A673 (cell line): Measurements from ENCODE around the gene HK3.
"Not testable (repeated sequence)": the region's sequence is repeated elsewhere in the genome, so short reads cannot be mapped to it uniquely, and the experiment has no call there.

Experiments
- CTCF ChIP-seq: fragments of 300-800, 200-600 bp; sonication (generic); conservative IDR thresholded peaks from 2 replicates; pipeline ENCODE4 v1.5.1; 2017; ENCODE audit warnings: low read depth, mild to moderate bottlenecking, antibody characterized with exemption, low read length, moderate library complexity, mixed read lengths
- EZH2 ChIP-seq: fragments of 200-600 bp; sonication (generic); IDR thresholded peaks from 2 replicates; pipeline ENCODE4 v1.6.1; 2017; ENCODE audit warnings: borderline replicate concordance, low read depth, mild to moderate bottlenecking, mixed read lengths, antibody characterized with exemption, low read length; ENCODE audit not compliant: poor library complexity, severe bottlenecking

DNA sequence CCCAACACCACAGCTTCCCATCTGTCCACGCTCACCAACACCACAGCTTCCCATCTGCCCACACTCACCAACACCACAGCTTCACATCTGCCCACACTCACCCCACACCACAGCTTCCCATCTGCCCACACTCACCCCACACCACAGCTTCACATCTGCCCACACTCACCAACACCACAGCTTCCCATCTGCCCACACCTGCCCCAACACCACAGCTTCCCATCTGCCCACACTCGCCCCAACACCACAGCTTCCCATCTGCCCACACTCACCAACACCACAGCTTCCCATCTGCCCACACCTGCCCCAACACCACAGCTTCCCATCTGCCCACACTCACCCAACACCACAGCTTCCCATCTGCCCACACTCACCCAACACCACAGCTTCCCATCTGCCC, 26.6 kb downstream of the HK3 start:
- TF ChIP-seq CTCF, EZH2: not testable (repeated sequence)
